Measurements from ENCODE around the gene ZSCAN30. TPM values are rescaled to one million over a fixed set of nuclear protein-coding genes. Genes with fewer than 3 reads are reported as not detected.

The ZSCAN30 gene
- total and polyA plus RNA-seq, 3 experiments from 2014 or later: 3.0 to 10.8 (median 8.9) TPM

GRCh38 chr18:35203067-35203466 lies 87.0 kb downstream of the ZSCAN30 start:
- DNase-seq: no peak
- ChIA-PET CTCF (interaction anchor here (1.3 kb wide), 1 partner anchor 11 kb away, joined by 3 read pairs; no protein-coding TSS in a partner anchor), POLR2A (no interaction called here)
- Mint-ChIP-seq H3K27me3 (peaks cover 9 to 32% of the 10 kb centered on the region in 2 donors), H3K4me1 (no peaks in the 10 kb centered on the region), H3K9me3 (peaks cover 0 to 7% (median 0%) of the 10 kb centered on the region in 5 donors), H3K4me3 (no peak overlapping the region), H3K27ac (no peak overlapping the region), H3K36me3 (peaks cover 0 to 7% (median 0%) of the 10 kb centered on the region in 3 donors)
- Histone ChIP-seq H3K27me3 (ENCODE audit: insufficient read depth, low read length, poor library complexity, severe bottlenecking) (no peaks in the 10 kb centered on the region), H3K4me1 (ENCODE audit: insufficient read depth, low read length) (no peaks in the 10 kb centered on the region), H3K9me3 (ENCODE audit: low read length) (no peaks in the 10 kb centered on the region), H3K4me3 (ENCODE audit: low read length) (no peak overlapping the region), H3K36me3 (ENCODE audit: insufficient read depth, low read length) (no peaks in the 10 kb centered on the region), H3K27ac (ENCODE audit: low read depth, low read length) (no peak overlapping the region)

GRCh38 chr18:35201256-35201931 lies 88.6 kb downstream of the ZSCAN30 start:
- Histone ChIP-seq H3K4me3 (ENCODE audit: low read length) (no peak overlapping the region), H3K36me3 (ENCODE audit: insufficient read depth, low read length) (no peaks in the 10 kb centered on the region), H3K27ac (ENCODE audit: low read depth, low read length) (no peak overlapping the region), H3K27me3 (ENCODE audit: insufficient read depth, low read length, poor library complexity, severe bottlenecking) (no peaks in the 10 kb centered on the region), H3K4me1 (ENCODE audit: insufficient read depth, low read length) (no peaks in the 10 kb centered on the region), H3K9me3 (ENCODE audit: low read length) (no peaks in the 10 kb centered on the region)
- no peak for DNase-seq
- H3K4me3 Mint-ChIP-seq: no peak overlapping the region
- peaks cover 9 to 32% of the 10 kb centered on the region in 2 donors for H3K27me3 Mint-ChIP-seq
- ChIA-PET CTCF (no interaction called here), POLR2A (no interaction called here)
- H3K9me3 Mint-ChIP-seq: peaks cover 0 to 7% (median 0%) of the 10 kb centered on the region in 5 donors
- no peak overlapping the region for H3K27ac Mint-ChIP-seq
- no peaks in the 10 kb centered on the region for H3K4me1 Mint-ChIP-seq
- H3K36me3 Mint-ChIP-seq: peaks cover 0 to 7% (median 0%) of the 10 kb centered on the region in 3 donors

Other genes with a start within 250 kb of the ZSCAN30 start
- gene MAPRE2, start 248.8 kb downstream of the ZSCAN30 start, total RNA-seq: 10 to 100 TPM; 38.5 to 38.6 TPM
- gene MAPRE2, start 248.8 kb downstream of the ZSCAN30 start, polyA plus RNA-seq: 80.4 TPM
- 10 to 100 TPM; 20.9 to 22.5 TPM for gene ZNF397, start 49.2 kb downstream of the ZSCAN30 start, total RNA-seq
- 6.7 TPM for gene ZNF397, start 49.2 kb downstream of the ZSCAN30 start, polyA plus RNA-seq
- gene ZNF24, start 54.2 kb upstream of the ZSCAN30 start, total RNA-seq: 10 to 100 TPM; 52.1 to 52.6 TPM
- 100 TPM for gene ZNF24, start 54.2 kb upstream of the ZSCAN30 start, polyA plus RNA-seq
- gene ZNF396, start 87.1 kb upstream of the ZSCAN30 start, total RNA-seq: 1 to 10 TPM; 1.2 to 1.7 TPM
- gene ZNF396, start 87.1 kb upstream of the ZSCAN30 start, polyA plus RNA-seq: 0.87 TPM
- 10 to 100 TPM; 27.0 to 28.5 TPM for gene INO80C, start 207.7 kb upstream of the ZSCAN30 start, total RNA-seq
- gene INO80C, start 207.7 kb upstream of the ZSCAN30 start, polyA plus RNA-seq: 16.6 TPM